Heart left ventricle (tissue), 16 donors: ENCODE data around the gene B4GALNT3. TPM values are rescaled to one million over a fixed set of nuclear protein-coding genes. Genes with fewer than 3 reads are reported as not detected.
A peak's percentile ranks its signal among the peaks of the same experiment; 100 is the strongest.

ENCODE experiments used
- ATAC-seq, 4 donors: fragments of 200-7000 bp; cut with Tn5 transposase; one replicate each; pipeline ENCODE4 v1.9.1; 2020 to 2022; ENCODE audit warnings: moderate library complexity in 4 of 4, mild to moderate bottlenecking in 3 of 4, moderate number of reproducible peaks in 1 of 4
- DNase-seq, 5 donors: peaks; one replicate each; pipeline ENCODE4 v3.0.0-alpha.2; 2020
- H3K27ac ChIP-seq, 12 donors: fragments of 200-600 bp; sonication (generic) in 4 of 12; one replicate each; pipeline versions ENCODE4 v1.5.0 to v1.8.0; 2016 to 2022; ENCODE audit warnings: mild to moderate bottlenecking in 2 of 12
- H3K27me3 ChIP-seq, 9 donors: fragments of 200-600 bp; sonication (generic) in 2 of 9; one replicate each; pipeline versions ENCODE4 v1.5.1 to v1.8.0; 2016 to 2022; ENCODE audit warnings: mild to moderate bottlenecking in 3 of 9
- H3K36me3 ChIP-seq, 9 donors: fragments of 200-600 bp; sonication (generic) in 2 of 9; one replicate each; pipeline versions ENCODE4 v1.5.0 to v1.8.0; 2018 to 2022; ENCODE audit warnings: mild to moderate bottlenecking in 2 of 9
- H3K4me1 ChIP-seq, 12 donors: fragments of 200-600 bp; sonication (generic) in 4 of 12; one replicate each; pipeline versions ENCODE4 v1.5.0 to v1.8.0; 2016 to 2022; ENCODE audit warnings: mild to moderate bottlenecking in 3 of 12
- H3K4me3 ChIP-seq, 12 donors: fragments of 200-600 bp; sonication (generic) in 4 of 12; one replicate each; pipeline versions ENCODE4 v1.5.0 to v1.8.0; 2017 to 2022; ENCODE audit warnings: mild to moderate bottlenecking in 9 of 12, moderate library complexity in 4 of 12
- H3K9me3 ChIP-seq, 12 donors: fragments of 200-600 bp; sonication (generic) in 4 of 12; one replicate each; pipeline versions ENCODE4 v1.5.0 to v1.8.0; 2016 to 2022; ENCODE audit warnings: mild to moderate bottlenecking in 1 of 12
- POLR2A ChIP-seq, 2 donors: fragments of 450-650 bp; IDR thresholded peaks; one replicate each; pipeline ENCODE4 v1.6.1; 2017; ENCODE audit warnings: antibody characterized with exemption in 2 of 2, mild to moderate bottlenecking in 2 of 2, moderate library complexity in 2 of 2
- WGBS, 4 donors: extraction: QIAGEN DNeasy Blood & Tissue Kit in 2 of 4; methylation state at CpG; one replicate each; pipeline versions ENCODE4 v1.1.5 to v1.1.7; 2013 to 2018; 5-methylcytosine and 5-hydroxymethylcytosine counted together
- intact Hi-C, 10 donors: fragments of 100-400 bp; cut with DNase I; formaldehyde crosslinking; loops; one replicate each; pipeline versions ENCODE4 v1.11.1 to v1.14.2; 2022
- polyA plus RNA-seq, 2 donors: library from polyadenylated mRNA; stranded (reverse); fragments of 200-250 nt; gene quantifications; one replicate each; pipeline ENCODE4 v1.2.3, GENCODE V29; 2013
- total RNA-seq, 9 donors: library from RNA; depleted of rRNA in 2 of 9; stranded (reverse); fragments of >200 nt in 2 of 9; fragmentation: NEBNext Ultra II Directional in 3 of 9; extraction: Animal tissue kit (Norgen Biotek cat#: 25700) in 3 of 9; gene quantifications; one replicate each; pipeline versions ENCODE4 v1.1.0 to v1.2.4, GENCODE V29; 2016 to 2023
- TF ChIP-seq, protein P1 (sequence below), 12 donors: fragments of 200-600 bp; sonication (generic) in 4 of 12; IDR thresholded peaks; one replicate each; pipeline versions ENCODE4 v1.5.0 to v1.8.0; 2018 to 2022; ENCODE audit warnings: antibody characterized with exemption in 12 of 12, mild to moderate bottlenecking in 5 of 12
- donor health status: ischemic (EF 13 %, LVEDD 7.1; RV severe dilation, severe dysfunction).
- donor health status: healthy with polysubstance abuse.
- donor health status: DM: no; HTN: yes; CAD: no.
- donor health status: DM: no; HTN: no; CAD: no.
- donor health status: ischemic (EF 25% LVEDD 6.9; RV normal size, moderate dysfunction).
- donor health status: ischemic (EF 25% LVEDD 5.7; RV mildly dilated, moderate dysfunction).
- donor health status: healthy.
- donor health status: DM: yes; HTN: yes; CAD: no.
- donor health status: ischemic (EF 35%, LVEDD 5.7; RV mildly dilated, moderate dysfunction).
- donor health status: nonischemic (EF 11% LVEDD 7.7; RV severe dilation, severe dysfunction).
- donor health status: DM: yes; HTN: yes; CAD: no.
- donor health status: PGD.
- donor health status: ischemic (EF 29% LVEDD 5.4; RV normal size, mild dysfunction).
- donor health status: nonischemic (EF 23%, LVEDD 6.1; RV moderate dilation, normal function).

The B4GALNT3 gene
- total and polyA plus RNA-seq, 11 donors: 19.3 to 59.4 (median 34.1) TPM

GRCh38 chr12:597926-598568, 138.3 kb downstream of the B4GALNT3 start:
- ATAC-seq: peak; percentile 23 to 79 (median 54)
- H3K36me3 ChIP-seq: no peaks in the 10 kb centered on the region
- H3K4me1 ChIP-seq: peaks cover 0 to 22% (median 10%) of the 10 kb centered on the region in 12 donors
- intact Hi-C loops: no loop called here
- TF ChIP-seq POLR2A (IDR thresholded peaks at IDR 0.05): no peak
- TF ChIP-seq, protein P1, sequence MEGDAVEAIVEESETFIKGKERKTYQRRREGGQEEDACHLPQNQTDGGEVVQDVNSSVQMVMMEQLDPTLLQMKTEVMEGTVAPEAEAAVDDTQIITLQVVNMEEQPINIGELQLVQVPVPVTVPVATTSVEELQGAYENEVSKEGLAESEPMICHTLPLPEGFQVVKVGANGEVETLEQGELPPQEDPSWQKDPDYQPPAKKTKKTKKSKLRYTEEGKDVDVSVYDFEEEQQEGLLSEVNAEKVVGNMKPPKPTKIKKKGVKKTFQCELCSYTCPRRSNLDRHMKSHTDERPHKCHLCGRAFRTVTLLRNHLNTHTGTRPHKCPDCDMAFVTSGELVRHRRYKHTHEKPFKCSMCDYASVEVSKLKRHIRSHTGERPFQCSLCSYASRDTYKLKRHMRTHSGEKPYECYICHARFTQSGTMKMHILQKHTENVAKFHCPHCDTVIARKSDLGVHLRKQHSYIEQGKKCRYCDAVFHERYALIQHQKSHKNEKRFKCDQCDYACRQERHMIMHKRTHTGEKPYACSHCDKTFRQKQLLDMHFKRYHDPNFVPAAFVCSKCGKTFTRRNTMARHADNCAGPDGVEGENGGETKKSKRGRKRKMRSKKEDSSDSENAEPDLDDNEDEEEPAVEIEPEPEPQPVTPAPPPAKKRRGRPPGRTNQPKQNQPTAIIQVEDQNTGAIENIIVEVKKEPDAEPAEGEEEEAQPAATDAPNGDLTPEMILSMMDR (IDR thresholded peaks at IDR 0.05): no peak
- H3K9me3 ChIP-seq: no peaks in the 10 kb centered on the region
- no peaks in the 10 kb centered on the region for H3K27me3 ChIP-seq
- peak in 2 of 5 donors; percentile 18 to 21 for DNase-seq
- H3K27ac ChIP-seq: peak overlapping the region in 3 of 12 donors; percentile 4 to 33 (median 22)
- 47 to 62% (median 49%) methylated on average over 10 to 13 of the region's 13 CpGs for WGBS, 4 donors
- no peak overlapping the region for H3K4me3 ChIP-seq

GRCh38 chr12:599756-600155, 140.0 kb downstream of the B4GALNT3 start:
- no peak overlapping the region for H3K4me3 ChIP-seq
- intact Hi-C loops: no loop called here
- ATAC-seq: no peak
- WGBS, 4 donors: 92 to 98% (median 97%) methylated on average over 13 of the region's 13 CpGs
- TF ChIP-seq, protein P1 (IDR thresholded peaks at IDR 0.05): no peak
- no peak for TF ChIP-seq POLR2A (IDR thresholded peaks at IDR 0.05)
- no peaks in the 10 kb centered on the region for H3K9me3 ChIP-seq
- no peaks in the 10 kb centered on the region for H3K27me3 ChIP-seq
- H3K36me3 ChIP-seq: no peaks in the 10 kb centered on the region
- peak in 2 of 5 donors; percentile 5 to 11 for DNase-seq
- peaks cover 0 to 19% (median 11%) of the 10 kb centered on the region in 12 donors for H3K4me1 ChIP-seq
- no peak overlapping the region for H3K27ac ChIP-seq

DNA sequence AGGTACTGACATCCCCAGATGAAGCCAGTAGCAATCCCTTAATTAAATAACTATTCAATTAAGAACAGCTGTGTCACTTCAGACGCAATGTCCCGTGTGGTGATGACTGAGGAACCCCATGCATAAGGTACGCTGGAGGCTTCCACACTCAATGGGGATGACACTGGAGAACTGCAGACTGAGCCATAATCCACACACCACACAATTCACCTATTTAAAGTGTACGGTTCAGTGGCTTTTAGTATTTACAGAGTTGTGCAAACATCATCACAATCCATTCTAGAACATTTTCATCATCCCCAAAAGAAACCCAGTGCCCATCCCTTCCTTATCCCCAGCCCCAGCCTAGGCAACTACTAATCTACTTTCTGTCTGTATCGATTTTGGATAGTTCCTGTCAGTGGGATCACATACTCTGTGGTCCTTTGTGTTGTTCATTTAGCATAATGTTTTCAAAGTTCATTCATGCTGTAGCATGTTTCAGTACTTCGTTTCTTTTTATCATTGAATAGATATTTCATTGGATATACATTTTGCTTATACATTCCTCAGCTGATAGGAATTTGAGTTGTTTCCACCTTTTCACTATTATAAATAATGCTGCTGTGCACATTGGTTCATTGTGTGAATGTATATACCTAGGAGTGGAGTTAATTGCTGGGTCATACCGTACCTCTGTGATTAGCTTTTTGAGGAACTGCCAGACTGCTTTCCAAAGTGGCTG, 142.4 kb downstream of the B4GALNT3 start:
- TF ChIP-seq, protein P1 (IDR thresholded peaks at IDR 0.05): no peak
- TF ChIP-seq POLR2A (IDR thresholded peaks at IDR 0.05): no peak
- intact Hi-C loops: no loop called here
- H3K27me3 ChIP-seq: no peaks in the 10 kb centered on the region
- no peaks in the 10 kb centered on the region for H3K9me3 ChIP-seq
- no peak overlapping the region for H3K27ac ChIP-seq
- no peak for ATAC-seq
- DNase-seq: peak in 1 of 5 donors; percentile 1
- 77 to 91% (median 82%) methylated on average over 7 of the region's 7 CpGs for WGBS, 4 donors
- no peak overlapping the region for H3K4me3 ChIP-seq
- peaks cover 3 to 37% (median 18%) of the 10 kb centered on the region in 12 donors for H3K4me1 ChIP-seq
- no peaks in the 10 kb centered on the region for H3K36me3 ChIP-seq

GRCh38 chr12:602700-603068, 142.9 kb downstream of the B4GALNT3 start:
- H3K36me3 ChIP-seq: no peaks in the 10 kb centered on the region
- ATAC-seq (no peak), DNase-seq (no peak)
- no peak overlapping the region for H3K27ac ChIP-seq
- no peaks in the 10 kb centered on the region for H3K9me3 ChIP-seq
- intact Hi-C loops: no loop called here
- peaks cover 3 to 40% (median 22%) of the 10 kb centered on the region in 12 donors for H3K4me1 ChIP-seq
- TF ChIP-seq POLR2A (IDR thresholded peaks at IDR 0.05): no peak
- TF ChIP-seq, protein P1 (IDR thresholded peaks at IDR 0.05): no peak
- no peaks in the 10 kb centered on the region for H3K27me3 ChIP-seq
- H3K4me3 ChIP-seq: no peak overlapping the region
